Brain microvascular endothelial cell (primary cell): ENCODE results near the gene HMCN1.

ENCODE experiments used
- DNase-seq: peaks from one replicate; pipeline ENCODE4 v3.0.0-alpha.2; 2020
- H3K27ac ChIP-seq: fragments of 250-450 bp; sonication (Bioruptor Pico); 2 replicates; pipeline ENCODE4 v1.5.1; 2020; ENCODE audit warnings: mild to moderate bottlenecking, moderate library complexity
- H3K27me3 ChIP-seq: fragments of 250-450 bp; sonication (Bioruptor Pico); replicated peaks from 2 replicates; pipeline ENCODE4 v1.5.1; 2020; ENCODE audit warnings: mild to moderate bottlenecking
- H3K36me3 ChIP-seq: fragments of 250-450 bp; sonication (Bioruptor Pico); replicated peaks from 2 replicates; pipeline ENCODE4 v1.5.1; 2020; ENCODE audit warnings: mild to moderate bottlenecking
- H3K4me3 ChIP-seq: 2 replicates; pipeline ENCODE4 v1.5.1; 2011; ENCODE audit warnings: low read depth, mild to moderate bottlenecking, control low read depth, low read length, moderate library complexity
- CTCF ChIP-seq: IDR thresholded peaks from 2 replicates; pipeline ENCODE4 v1.5.1; 2011; ENCODE audit warnings: low read depth, mild to moderate bottlenecking, moderate library complexity, low read length, control low read depth, inconsistent platforms; ENCODE audit errors: missing control alignments
- in situ Hi-C: cut with HindIII; loops from 2 replicates; pipeline ENCODE4 v1.10.0; 2017; ENCODE audit warnings: low sequenced_read_pairs, low pct_ligation_motif_present

HMCN1 gene

GRCh38 chr1:185934476-185935189 lies 200.4 kb downstream of the HMCN1 start:
- Histone ChIP-seq H3K27ac (peak overlapping the region; percentile 69), H3K4me3 (no peak overlapping the region), H3K36me3 (no peaks in the 10 kb centered on the region), H3K27me3 (no peaks in the 10 kb centered on the region)
- no peak for TF ChIP-seq CTCF
- DNase-seq = peak; percentile 53
- in situ Hi-C loops = no loop called here

GRCh38 chr1:185935360-185935759 lies 201.2 kb downstream of the HMCN1 start:
- in situ Hi-C loops = no loop called here
- no peak overlapping the region for H3K27ac ChIP-seq
- H3K36me3 ChIP-seq = no peaks in the 10 kb centered on the region
- no peak for DNase-seq
- H3K4me3 ChIP-seq = no peak overlapping the region
- no peak for TF ChIP-seq CTCF
- H3K27me3 ChIP-seq = no peaks in the 10 kb centered on the region

GRCh38 chr1:185936641-185937040 lies 202.4 kb downstream of the HMCN1 start:
- DNase-seq = no peak
- H3K27ac ChIP-seq = no peak overlapping the region
- no peaks in the 10 kb centered on the region for H3K27me3 ChIP-seq
- TF ChIP-seq CTCF = no peak
- H3K36me3 ChIP-seq = no peaks in the 10 kb centered on the region
- in situ Hi-C loops = no loop called here
- no peak overlapping the region for H3K4me3 ChIP-seq

GRCh38 chr1:185938396-185938795 lies 204.2 kb downstream of the HMCN1 start:
- in situ Hi-C loops = no loop called here
- no peak overlapping the region for H3K4me3 ChIP-seq
- H3K27ac ChIP-seq = no peak overlapping the region
- H3K36me3 ChIP-seq = no peaks in the 10 kb centered on the region
- no peak for TF ChIP-seq CTCF
- DNase-seq = no peak
- no peaks in the 10 kb centered on the region for H3K27me3 ChIP-seq

- Histone ChIP-seq H3K36me3 (no peaks in the 10 kb centered on the region), H3K27ac (no peak overlapping the region), H3K27me3 (no peaks in the 10 kb centered on the region), H3K4me3 (no peak overlapping the region)
- in situ Hi-C loops = no loop called here
- no peak for TF ChIP-seq CTCF
- DNase-seq = no peak
Measured at GRCh38 chr1:185939142-185939541, 205.0 kb downstream of the HMCN1 start.

GRCh38 chr1:185942961-185943360 lies 208.8 kb downstream of the HMCN1 start:
- Histone ChIP-seq H3K27ac (no peak overlapping the region), H3K36me3 (no peaks in the 10 kb centered on the region), H3K27me3 (no peaks in the 10 kb centered on the region), H3K4me3 (no peak overlapping the region)
- in situ Hi-C loops = no loop called here
- no peak for DNase-seq
- no peak for TF ChIP-seq CTCF
